ENCODE results near the gene PLPP6.

- TF ChIP-seq CTCF (IDR thresholded peaks at IDR 0.05) (no peak), POLR2AphosphoS5 (IDR thresholded peaks at IDR 0.05) (no peak), POLR2A (IDR thresholded peaks at IDR 0.05) (no peak)
Observed at GRCh38 chr9:4630836-4631235, 31.3 kb upstream of the PLPP6 start.

Measured in suprapubic skin (tissue), 4 donors.